Liver (tissue), 9 donors: ENCODE data around the gene BCL2L11. TPM values are rescaled to one million over a fixed set of nuclear protein-coding genes. Genes with fewer than 3 reads are reported as not detected.

Source experiments
- DNase-seq: peaks from one replicate; pipeline ENCODE4 v3.0.0-alpha.2; 2017; ENCODE audit warnings: low spot score
- H3K27ac ChIP-seq, 2 donors: one replicate each; pipeline ENCODE4 v1.7.0; 2013; ENCODE audit warnings: inconsistent platforms in 2 of 2, low read length in 2 of 2, control low read depth in 1 of 2, low read depth in 1 of 2, mild to moderate bottlenecking in 1 of 2
- H3K27me3 ChIP-seq, 4 donors: one replicate each; pipeline versions ENCODE4 v1.6.1 to v1.7.0; 2013; ENCODE audit warnings: low read length in 3 of 4, inconsistent platforms in 1 of 4, mild to moderate bottlenecking in 1 of 4, moderate library complexity in 1 of 4; ENCODE audit not compliant: control insufficient read depth in 4 of 4, insufficient read depth in 4 of 4
- H3K36me3 ChIP-seq, 4 donors: one replicate each; pipeline versions ENCODE4 v1.6.1 to v1.7.0; 2013; ENCODE audit warnings: low read length in 3 of 4, mild to moderate bottlenecking in 3 of 4, low read depth in 1 of 4, moderate library complexity in 1 of 4; ENCODE audit not compliant: control insufficient read depth in 4 of 4, insufficient read depth in 3 of 4
- H3K4me1 ChIP-seq, 4 donors: one replicate each; pipeline versions ENCODE4 v1.6.1 to v1.7.0; 2013; ENCODE audit warnings: low read length in 3 of 4, mild to moderate bottlenecking in 3 of 4, moderate library complexity in 1 of 4; ENCODE audit not compliant: control insufficient read depth in 4 of 4, insufficient read depth in 4 of 4
- H3K4me3 ChIP-seq, 3 donors: one replicate each; pipeline versions ENCODE4 v1.6.1 to v1.7.0; 2013; ENCODE audit warnings: low read length in 3 of 3, control low read depth in 1 of 3, low read depth in 1 of 3, mild to moderate bottlenecking in 1 of 3
- H3K9ac ChIP-seq, 2 donors: one replicate each; pipeline ENCODE4 v1.7.0; 2013; ENCODE audit warnings: low read length in 2 of 2, mild to moderate bottlenecking in 2 of 2, moderate library complexity in 2 of 2, control low read depth in 1 of 2, low read depth in 1 of 2
- H3K9me3 ChIP-seq, 4 donors: one replicate each; pipeline versions ENCODE4 v1.6.1 to v1.7.0; 2013; ENCODE audit warnings: low read length in 3 of 4; ENCODE audit not compliant: control insufficient read depth in 4 of 4
- ATF3 ChIP-seq: IDR thresholded peaks from 2 replicates; pipeline ENCODE4 v1.6.1; 2016; ENCODE audit warnings: antibody characterized with exemption
- CTCF ChIP-seq: fragments of 150-350 bp; IDR thresholded peaks from 2 replicates; pipeline ENCODE4 v1.5.1; 2017; ENCODE audit warnings: improper control_type of control experiment, low read depth, low read length; ENCODE audit not compliant: missing input control
- FOXA1 ChIP-seq: IDR thresholded peaks from 2 replicates; pipeline ENCODE4 v1.6.1; 2016; ENCODE audit warnings: antibody characterized with exemption
- GABPA ChIP-seq, 2 donors: IDR thresholded peaks in 1 of 2; conservative IDR thresholded peaks in 1 of 2; 2 replicates each; pipeline ENCODE4 v1.6.1; 2016; ENCODE audit warnings: antibody characterized with exemption in 2 of 2, mild to moderate bottlenecking in 1 of 2, moderate library complexity in 1 of 2
- HNF4G ChIP-seq: IDR thresholded peaks from 2 replicates; pipeline ENCODE4 v1.6.1; 2016; ENCODE audit warnings: antibody characterized with exemption
- JUND ChIP-seq, 2 donors: IDR thresholded peaks; 2 replicates each; pipeline ENCODE4 v1.6.1; 2016; ENCODE audit warnings: antibody characterized with exemption in 2 of 2
- NR2F2 ChIP-seq: IDR thresholded peaks from 2 replicates; pipeline ENCODE4 v1.6.1; 2016; ENCODE audit warnings: antibody characterized with exemption
- RAD21 ChIP-seq, 2 donors: IDR thresholded peaks; 2 replicates each; pipeline ENCODE4 v1.6.1; 2016; ENCODE audit warnings: antibody characterized with exemption in 2 of 2, mild to moderate bottlenecking in 2 of 2
- SP1 ChIP-seq: IDR thresholded peaks from 2 replicates; pipeline ENCODE4 v1.6.1; 2018; ENCODE audit warnings: antibody characterized with exemption, mild to moderate bottlenecking
- TAF1 ChIP-seq: conservative IDR thresholded peaks from 2 replicates; pipeline ENCODE4 v1.6.1; 2016; ENCODE audit warnings: antibody characterized with exemption, mild to moderate bottlenecking
- YY1 ChIP-seq: IDR thresholded peaks from 2 replicates; pipeline ENCODE4 v1.6.1; 2016; ENCODE audit warnings: antibody characterized with exemption, mild to moderate bottlenecking
- WGBS: extraction: QIAGEN DNeasy Blood & Tissue Kit; methylation state at CpG from one replicate; pipeline ENCODE4 v1.1.7; 2013; 5-methylcytosine and 5-hydroxymethylcytosine counted together
- polyA plus RNA-seq, 2 donors: library from polyadenylated mRNA; stranded (reverse) in 1 of 2; unstranded in 1 of 2; fragments of 200-250 nt in 1 of 2; fragments of >200 nt in 1 of 2; fragmentation: Nextera tagmentation in 1 of 2; extraction: Ambion mirVana in 1 of 2; gene quantifications; one replicate each; pipeline versions ENCODE4 v1.2.1 to v1.2.3, GENCODE V29; 2013 to 2015
- total RNA-seq, 2 donors: library from RNA; depleted of rRNA; stranded (reverse); fragments of >200 nt; gene quantifications; one replicate each; pipeline ENCODE4 v1.2.3, GENCODE V29; 2014
- TF ChIP-seq, protein P1 (sequence below): IDR thresholded peaks from 2 replicates; pipeline ENCODE4 v1.6.1; 2016; ENCODE audit warnings: antibody characterized with exemption
- TF ChIP-seq, protein P2 (sequence below): IDR thresholded peaks from 2 replicates; pipeline ENCODE4 v1.6.1; 2016; ENCODE audit warnings: antibody characterized with exemption
- donor health status: healthy.
- donor health status: healthy.
- donor health status: healthy.
- donor health status: healthy.
- donor health status: healthy.

The BCL2L11 gene
- total and polyA plus RNA-seq, 4 donors = 5.0 to 19.5 (median 12.2) TPM

- TF ChIP-seq ATF3 = no peak
- TF ChIP-seq SP1 = no peak
- TF ChIP-seq, protein P1, sequence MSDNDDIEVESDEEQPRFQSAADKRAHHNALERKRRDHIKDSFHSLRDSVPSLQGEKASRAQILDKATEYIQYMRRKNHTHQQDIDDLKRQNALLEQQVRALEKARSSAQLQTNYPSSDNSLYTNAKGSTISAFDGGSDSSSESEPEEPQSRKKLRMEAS = no peak
- no peak for TF ChIP-seq FOXA1
- no peak for TF ChIP-seq HNF4G
- no peak for TF ChIP-seq CTCF
- no peak overlapping the region for H3K9ac ChIP-seq
- H3K9me3 ChIP-seq = no peaks in the 10 kb centered on the region
- DNase-seq = no peak
- no peak overlapping the region for H3K4me3 ChIP-seq
- H3K27ac ChIP-seq = no peak overlapping the region
- peaks cover 2 to 27% (median 25%) of the 10 kb centered on the region in 4 donors for H3K36me3 ChIP-seq
- H3K27me3 ChIP-seq = no peaks in the 10 kb centered on the region
- H3K4me1 ChIP-seq = peaks cover 4 to 8% (median 6%) of the 10 kb centered on the region in 4 donors
- 94% methylated on average over 2 of the region's 2 CpGs for WGBS
These were observed 12.9 kb downstream of the BCL2L11 start for GRCh38 chr2:111133603-111134002.

DNA sequence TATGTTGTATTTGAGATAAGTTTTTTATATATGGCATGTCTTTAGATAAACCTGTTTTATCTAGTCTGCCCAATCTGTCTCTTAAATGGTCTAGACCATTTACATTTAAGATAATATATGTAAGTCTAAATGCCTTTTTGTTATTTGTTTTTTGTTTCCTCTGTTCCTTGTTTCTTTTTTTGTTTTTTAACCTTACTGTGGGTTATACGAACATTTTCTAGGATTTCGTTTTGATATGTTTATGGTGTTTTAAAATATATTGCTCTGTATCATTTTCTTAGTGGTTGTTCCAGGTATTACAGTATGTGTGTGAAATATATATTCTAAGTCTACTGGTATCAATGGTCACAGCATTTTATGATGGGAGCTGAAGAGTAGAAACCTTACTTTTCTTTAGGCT lies 13.3 kb downstream of the BCL2L11 start:
- TF ChIP-seq YY1 (no peak), FOXA1 (no peak), JUND (IDR thresholded peaks at IDR 0.05) (no peak), GABPA (IDR thresholded peaks at IDR 0.05 in 1 of 2, conservative IDR thresholded peaks at IDR 0.05 in 1 of 2) (no peak), CTCF (peak; percentile 15), NR2F2 (no peak)
- H3K36me3 ChIP-seq = peaks cover under 1 to 24% (median 22%) of the 10 kb centered on the region in 4 donors

DNA sequence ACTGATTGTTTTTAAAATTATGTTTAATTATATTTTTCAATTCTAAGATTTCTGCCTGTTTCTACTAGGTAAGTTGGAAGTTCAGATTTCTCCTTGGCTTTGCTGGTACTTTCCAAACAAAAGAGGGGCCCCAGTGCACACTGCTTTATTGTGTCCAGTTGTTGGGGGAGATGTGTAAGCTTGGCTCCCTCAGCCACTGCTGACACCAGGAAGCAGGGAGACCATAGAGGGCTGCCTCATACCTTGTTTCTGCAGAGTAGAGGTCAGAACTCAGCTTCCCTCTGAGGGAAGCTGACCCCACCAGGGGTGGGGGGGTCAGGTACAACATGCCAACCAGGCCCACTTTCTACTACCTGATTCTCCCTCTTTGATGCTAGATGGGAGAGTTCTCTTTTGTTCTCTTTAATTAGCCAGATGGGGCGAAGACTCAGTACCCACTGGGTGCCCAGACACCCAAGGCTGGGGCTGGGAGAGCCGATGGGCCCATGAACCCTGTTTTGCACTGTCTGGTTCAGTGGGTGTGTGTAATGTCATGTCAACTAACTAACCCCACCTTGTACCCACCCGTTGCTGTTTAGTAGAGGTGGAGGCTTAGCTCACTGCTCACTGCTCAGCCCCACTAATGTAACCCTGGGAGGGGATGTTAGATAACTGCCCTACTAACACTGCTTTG lies 14.7 kb downstream of the BCL2L11 start:
- peaks cover 0 to 21% (median 15%) of the 10 kb centered on the region in 4 donors for H3K36me3 ChIP-seq
- no peak overlapping the region for H3K4me3 ChIP-seq
- 96% methylated on average over 3 of the region's 3 CpGs for WGBS
- H3K9ac ChIP-seq = no peak overlapping the region
- H3K27me3 ChIP-seq = no peaks in the 10 kb centered on the region
- no peak for DNase-seq
- H3K9me3 ChIP-seq = no peaks in the 10 kb centered on the region
- no peak overlapping the region for H3K27ac ChIP-seq
- peaks cover 4 to 23% (median 16%) of the 10 kb centered on the region in 4 donors for H3K4me1 ChIP-seq
- no peak for TF ChIP-seq TAF1
- TF ChIP-seq JUND (IDR thresholded peaks at IDR 0.05) = no peak
- no peak for TF ChIP-seq CTCF
- no peak for TF ChIP-seq ATF3
- TF ChIP-seq, protein P2, sequence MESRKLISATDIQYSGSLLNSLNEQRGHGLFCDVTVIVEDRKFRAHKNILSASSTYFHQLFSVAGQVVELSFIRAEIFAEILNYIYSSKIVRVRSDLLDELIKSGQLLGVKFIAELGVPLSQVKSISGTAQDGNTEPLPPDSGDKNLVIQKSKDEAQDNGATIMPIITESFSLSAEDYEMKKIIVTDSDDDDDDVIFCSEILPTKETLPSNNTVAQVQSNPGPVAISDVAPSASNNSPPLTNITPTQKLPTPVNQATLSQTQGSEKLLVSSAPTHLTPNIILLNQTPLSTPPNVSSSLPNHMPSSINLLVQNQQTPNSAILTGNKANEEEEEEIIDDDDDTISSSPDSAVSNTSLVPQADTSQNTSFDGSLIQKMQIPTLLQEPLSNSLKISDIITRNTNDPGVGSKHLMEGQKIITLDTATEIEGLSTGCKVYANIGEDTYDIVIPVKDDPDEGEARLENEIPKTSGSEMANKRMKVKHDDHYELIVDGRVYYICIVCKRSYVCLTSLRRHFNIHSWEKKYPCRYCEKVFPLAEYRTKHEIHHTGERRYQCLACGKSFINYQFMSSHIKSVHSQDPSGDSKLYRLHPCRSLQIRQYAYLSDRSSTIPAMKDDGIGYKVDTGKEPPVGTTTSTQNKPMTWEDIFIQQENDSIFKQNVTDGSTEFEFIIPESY = no peak
- no peak for TF ChIP-seq RAD21 (IDR thresholded peaks at IDR 0.05)

More for the DNA sequence above, 13.3 kb downstream of the BCL2L11 start:
- no peaks in the 10 kb centered on the region for H3K27me3 ChIP-seq
- H3K27ac ChIP-seq = no peak overlapping the region
- peaks cover 4 to 12% (median 10%) of the 10 kb centered on the region in 4 donors for H3K4me1 ChIP-seq
- WGBS = 97% methylated on average over 2 of the region's 2 CpGs
- DNase-seq = no peak
- no peak overlapping the region for H3K9ac ChIP-seq
- H3K9me3 ChIP-seq = no peaks in the 10 kb centered on the region
- no peak overlapping the region for H3K4me3 ChIP-seq
